ENCODE results near the gene PHTF1. TPM values are rescaled to one million over a fixed set of nuclear protein-coding genes. Genes with fewer than 3 reads are reported as not detected.

Gene PHTF1
- total and polyA plus RNA-seq, 10 of the 15 experiments (the other 5 are each of a cell fraction or from before 2014, with no cell fraction given) = 7.8 to 37.6 (median 24.1) TPM

DNA sequence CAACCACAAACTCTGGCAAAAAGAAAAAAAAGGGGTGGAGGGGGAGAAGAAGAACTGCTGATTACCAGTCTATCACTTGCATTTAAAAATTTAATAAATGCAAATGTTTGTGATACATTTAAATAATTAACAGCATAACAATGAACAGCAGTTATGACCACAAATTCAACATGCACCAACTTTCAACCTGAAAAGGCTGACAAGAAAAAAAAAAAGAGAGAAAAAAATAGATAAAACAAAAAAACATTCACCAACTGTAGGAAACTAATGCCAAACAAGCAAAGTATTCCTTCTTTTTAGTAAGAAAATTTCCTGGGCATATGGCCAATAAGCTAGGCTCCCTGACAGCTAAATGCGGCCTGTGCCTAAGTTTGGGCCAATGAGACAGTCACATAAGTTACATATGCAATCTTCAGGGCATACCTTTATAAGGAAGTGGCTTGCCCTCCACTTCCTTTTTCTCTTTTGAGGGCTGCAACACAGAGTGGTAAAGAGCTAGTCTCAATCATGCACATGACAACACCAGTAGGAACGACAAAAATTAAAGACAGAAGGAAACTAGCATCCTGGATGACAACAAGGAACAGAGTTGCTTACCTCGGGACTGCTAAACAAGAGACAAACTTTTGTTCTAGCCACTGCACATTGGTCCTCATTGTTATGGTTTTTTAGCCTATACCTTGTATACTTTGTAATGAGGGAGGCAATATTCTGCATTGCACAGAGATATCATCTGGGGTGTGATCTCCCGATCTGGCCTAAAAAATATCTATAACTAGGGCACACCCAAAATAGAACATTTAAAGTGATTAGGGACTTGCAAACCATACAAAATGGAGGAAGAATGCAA, 24.2 kb upstream of the PHTF1 start (continued):
- TF ChIP-seq ZNF274 (IDR thresholded peaks at IDR 0.05; ENCODE audit: insufficient read depth, insufficient read length) = no peak
- TF ChIP-seq POU2F2 (IDR thresholded peaks at IDR 0.05; ENCODE audit: borderline replicate concordance, low read depth, low read length) = peak; percentile 67; the same call in 1 of the 3 replicates
- TF ChIP-seq MTA2 (IDR thresholded peaks at IDR 0.05; ENCODE audit: low read depth) = no peak
- no peak for TF ChIP-seq KDM1A (IDR thresholded peaks at IDR 0.05; ENCODE audit: borderline replicate concordance)
- no peak for TF ChIP-seq GATAD2B (conservative IDR thresholded peaks at IDR 0.05; ENCODE audit: low read depth)
- 0 out of 2 replicates have a peak, but pooled peaks have one; percentile 1 for TF ChIP-seq IKZF1 (conservative IDR thresholded peaks at IDR 0.05)
- TF ChIP-seq STAT3 (IDR thresholded peaks at IDR 0.05; ENCODE audit: low read depth, low read length) = no peak
- TF ChIP-seq EGR1 (IDR thresholded peaks at IDR 0.05; ENCODE audit: borderline replicate concordance in 1 of 2, low read depth in 2 of 2, low read length in 2 of 2) = no peak
- peak; percentile 93 for TF ChIP-seq SPI1 (IDR thresholded peaks at IDR 0.05; ENCODE audit: borderline replicate concordance, insufficient read depth, low read depth, low read length)
- TF ChIP-seq ATF7 (IDR thresholded peaks at IDR 0.05; ENCODE audit: low read depth) = no peak
- TF ChIP-seq SUZ12 (IDR thresholded peaks at IDR 0.05; ENCODE audit: unreplicated experiment) = no peak
- TF ChIP-seq CBX3 (IDR thresholded peaks at IDR 0.05; ENCODE audit: borderline replicate concordance, low read depth) = no peak
- TF ChIP-seq BHLHE40 (IDR thresholded peaks at IDR 0.05; ENCODE audit: borderline replicate concordance in 1 of 2, low read depth in 2 of 2, low read length in 1 of 2) = peak in 1 of 2 experiments; percentile 8; a peak in 1 of 4 replicates
- TF ChIP-seq, protein P1, sequence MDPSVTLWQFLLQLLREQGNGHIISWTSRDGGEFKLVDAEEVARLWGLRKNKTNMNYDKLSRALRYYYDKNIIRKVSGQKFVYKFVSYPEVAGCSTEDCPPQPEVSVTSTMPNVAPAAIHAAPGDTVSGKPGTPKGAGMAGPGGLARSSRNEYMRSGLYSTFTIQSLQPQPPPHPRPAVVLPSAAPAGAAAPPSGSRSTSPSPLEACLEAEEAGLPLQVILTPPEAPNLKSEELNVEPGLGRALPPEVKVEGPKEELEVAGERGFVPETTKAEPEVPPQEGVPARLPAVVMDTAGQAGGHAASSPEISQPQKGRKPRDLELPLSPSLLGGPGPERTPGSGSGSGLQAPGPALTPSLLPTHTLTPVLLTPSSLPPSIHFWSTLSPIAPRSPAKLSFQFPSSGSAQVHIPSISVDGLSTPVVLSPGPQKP (IDR thresholded peaks at IDR 0.05; ENCODE audit: low read depth, low read length) = peak; percentile 89
- TF ChIP-seq FOXM1 (IDR thresholded peaks at IDR 0.05; ENCODE audit: low read depth, low read length) = 0 out of 2 replicates have a peak, but pooled peaks have one; percentile 15
- TF ChIP-seq HDGF (IDR thresholded peaks at IDR 0.05) = 0 out of 2 replicates have a peak, but pooled peaks have one; percentile 65
- TF ChIP-seq TARDBP (IDR thresholded peaks at IDR 0.05; ENCODE audit: borderline replicate concordance) = no peak
- peak; percentile 16; the same call in 1 of the 2 replicates for TF ChIP-seq RUNX3 (IDR thresholded peaks at IDR 0.05; ENCODE audit: low read length)
- TF ChIP-seq LARP7 (IDR thresholded peaks at IDR 0.05) = 0 out of 2 replicates have a peak, but pooled peaks have one; percentile 27
- no peak for TF ChIP-seq CEBPB (IDR thresholded peaks at IDR 0.05; ENCODE audit: borderline replicate concordance in 1 of 2, low read depth in 2 of 2, low read length in 2 of 2)
- TF ChIP-seq, protein P2, sequence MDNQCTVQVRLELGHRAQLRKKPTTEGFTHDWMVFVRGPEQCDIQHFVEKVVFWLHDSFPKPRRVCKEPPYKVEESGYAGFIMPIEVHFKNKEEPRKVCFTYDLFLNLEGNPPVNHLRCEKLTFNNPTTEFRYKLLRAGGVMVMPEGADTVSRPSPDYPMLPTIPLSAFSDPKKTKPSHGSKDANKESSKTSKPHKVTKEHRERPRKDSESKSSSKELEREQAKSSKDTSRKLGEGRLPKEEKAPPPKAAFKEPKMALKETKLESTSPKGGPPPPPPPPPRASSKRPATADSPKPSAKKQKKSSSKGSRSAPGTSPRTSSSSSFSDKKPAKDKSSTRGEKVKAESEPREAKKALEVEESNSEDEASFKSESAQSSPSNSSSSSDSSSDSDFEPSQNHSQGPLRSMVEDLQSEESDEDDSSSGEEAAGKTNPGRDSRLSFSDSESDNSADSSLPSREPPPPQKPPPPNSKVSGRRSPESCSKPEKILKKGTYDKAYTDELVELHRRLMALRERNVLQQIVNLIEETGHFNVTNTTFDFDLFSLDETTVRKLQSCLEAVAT (IDR thresholded peaks at IDR 0.05) = no peak
- TF ChIP-seq, protein P3, sequence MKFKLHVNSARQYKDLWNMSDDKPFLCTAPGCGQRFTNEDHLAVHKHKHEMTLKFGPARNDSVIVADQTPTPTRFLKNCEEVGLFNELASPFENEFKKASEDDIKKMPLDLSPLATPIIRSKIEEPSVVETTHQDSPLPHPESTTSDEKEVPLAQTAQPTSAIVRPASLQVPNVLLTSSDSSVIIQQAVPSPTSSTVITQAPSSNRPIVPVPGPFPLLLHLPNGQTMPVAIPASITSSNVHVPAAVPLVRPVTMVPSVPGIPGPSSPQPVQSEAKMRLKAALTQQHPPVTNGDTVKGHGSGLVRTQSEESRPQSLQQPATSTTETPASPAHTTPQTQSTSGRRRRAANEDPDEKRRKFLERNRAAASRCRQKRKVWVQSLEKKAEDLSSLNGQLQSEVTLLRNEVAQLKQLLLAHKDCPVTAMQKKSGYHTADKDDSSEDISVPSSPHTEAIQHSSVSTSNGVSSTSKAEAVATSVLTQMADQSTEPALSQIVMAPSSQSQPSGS (IDR thresholded peaks at IDR 0.05; ENCODE audit: low read length) = no peak; the same call in 1 of the 2 replicates
- TF ChIP-seq EZH2 (IDR thresholded peaks at IDR 0.05; ENCODE audit: borderline replicate concordance, control insufficient read depth, low read depth, low read length) = peak; percentile 37; the same call in 1 of the 2 replicates
